MG63 (cell line): Measurements from ENCODE around the gene PSG2. TPM values are rescaled to one million over a fixed set of nuclear protein-coding genes. Genes with fewer than 3 reads are reported as not detected.
"Not testable (repeated sequence)": the region's sequence is repeated elsewhere in the genome, so short reads cannot be mapped to it uniquely, and the experiment has no call there.

Experiments
- DNase-seq: peaks from one replicate; pipeline ENCODE4 v3.0.0-alpha.2; 2020
- H3K27me3 ChIP-seq: fragments of 250-450 bp; sonication (Bioruptor Pico); 2 replicates; pipeline ENCODE4 v1.5.1; 2020; ENCODE audit warnings: mild to moderate bottlenecking, moderate library complexity
- H3K36me3 ChIP-seq: fragments of 250-450 bp; sonication (Bioruptor Pico); 2 replicates; pipeline ENCODE4 v1.5.1; 2020; ENCODE audit warnings: mild to moderate bottlenecking, moderate library complexity
- H3K4me3 ChIP-seq: fragments of 250-450 bp; sonication (Bioruptor Pico); 2 replicates; pipeline ENCODE4 v1.5.1; 2020; ENCODE audit warnings: mild to moderate bottlenecking, moderate library complexity
- H3K9me3 ChIP-seq: fragments of 250-450 bp; sonication (Bioruptor Pico); 2 replicates; pipeline ENCODE4 v1.5.1; 2020; ENCODE audit warnings: mild to moderate bottlenecking, moderate library complexity
- total RNA-seq: library from RNA; depleted of rRNA; stranded (reverse); fragments of >200 nt; shearing (Covaris generic); gene quantifications from 2 replicates; pipeline ENCODE4 v1.2.3, GENCODE V29; 2014; ENCODE audit warnings: low replicate concordance; rRNA removed

The PSG2 gene
- not detected in 2 replicates for total RNA-seq

DNA sequence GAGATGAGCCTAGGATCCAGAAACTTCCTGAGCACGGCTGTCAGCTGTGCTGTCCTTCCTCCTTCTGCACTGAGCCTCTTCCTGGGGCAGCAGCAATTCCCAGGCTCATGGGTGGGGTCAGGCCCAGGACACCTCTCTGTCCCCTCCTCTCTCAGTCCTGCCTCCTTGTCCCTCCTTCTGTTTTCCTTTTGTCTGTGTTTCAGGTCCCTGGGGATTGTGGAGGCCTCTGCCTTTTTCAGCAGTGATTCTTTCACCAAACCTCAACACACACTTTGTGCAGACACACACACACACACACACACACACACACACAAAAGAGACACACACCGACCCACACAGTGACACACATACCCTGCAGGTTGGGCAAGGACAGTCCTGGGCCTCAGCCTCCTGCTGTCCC, at the start of gene PSG2:
TSS of gene PSG2 (minus strand) at position 101 of the 400 bp plus-strand sequence. CDS start 132 bp downstream, outside the sequence.
- not testable (repeated sequence) for H3K9me3 ChIP-seq, DNase-seq, H3K4me3 ChIP-seq, H3K27me3 ChIP-seq, H3K36me3 ChIP-seq

DNA sequence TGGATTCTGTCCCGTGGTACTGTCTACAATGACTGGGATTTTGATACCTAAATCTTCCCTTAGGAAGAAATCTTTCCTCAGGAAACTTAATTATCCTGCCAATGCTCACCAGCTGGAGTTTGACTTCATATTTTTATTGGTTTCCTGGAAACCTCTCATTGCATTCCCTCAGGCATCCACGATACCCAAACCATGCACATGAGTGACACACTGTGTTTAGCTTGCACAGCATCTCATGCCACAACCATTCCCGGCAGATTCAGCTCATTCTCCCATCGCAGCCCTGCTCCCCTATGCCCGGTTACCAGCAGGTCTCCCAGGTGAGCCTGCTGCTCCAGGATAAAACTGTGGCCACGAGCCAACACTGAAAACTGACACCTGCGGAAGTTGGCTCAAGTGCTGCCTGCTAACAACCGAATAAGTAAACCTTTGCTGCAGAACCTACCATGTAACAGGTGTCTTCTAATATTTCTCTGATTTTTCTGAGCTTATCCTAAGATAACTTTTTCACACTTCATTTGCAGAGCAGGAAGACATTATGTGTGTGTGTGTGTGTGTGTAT, 48.9 kb upstream of the PSG2 start:
- H3K4me3 ChIP-seq, DNase-seq, H3K9me3 ChIP-seq, H3K36me3 ChIP-seq, H3K27me3 ChIP-seq: not testable (repeated sequence)

DNA sequence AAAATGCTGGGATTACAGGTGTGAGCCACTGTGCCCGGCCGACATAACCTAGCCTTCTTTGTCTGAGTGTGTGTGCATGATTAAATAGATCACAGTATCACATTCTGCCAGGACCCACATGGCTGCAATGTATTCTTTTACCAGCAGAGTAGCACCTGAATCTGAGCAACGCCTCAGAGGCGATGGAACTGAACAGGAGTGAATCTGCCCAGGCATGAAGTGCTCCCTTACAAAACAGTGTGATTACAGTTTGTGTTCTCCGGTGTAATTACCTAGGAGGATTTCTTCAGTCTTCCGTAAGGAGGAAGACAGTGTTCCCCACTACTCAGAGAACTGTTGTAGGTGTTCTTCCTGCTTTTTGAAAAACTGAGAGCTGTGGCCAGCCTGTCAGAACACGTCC, 46.7 kb upstream of the PSG2 start:
- DNase-seq, H3K27me3 ChIP-seq, H3K9me3 ChIP-seq, H3K4me3 ChIP-seq, H3K36me3 ChIP-seq: not testable (repeated sequence)

- not testable (repeated sequence) for H3K36me3 ChIP-seq, H3K9me3 ChIP-seq, H3K27me3 ChIP-seq, H3K4me3 ChIP-seq
- peak; percentile 85 for DNase-seq
These were observed 44.8 kb upstream of the PSG2 start for GRCh38 chr19:43127336-43127735.

DNA sequence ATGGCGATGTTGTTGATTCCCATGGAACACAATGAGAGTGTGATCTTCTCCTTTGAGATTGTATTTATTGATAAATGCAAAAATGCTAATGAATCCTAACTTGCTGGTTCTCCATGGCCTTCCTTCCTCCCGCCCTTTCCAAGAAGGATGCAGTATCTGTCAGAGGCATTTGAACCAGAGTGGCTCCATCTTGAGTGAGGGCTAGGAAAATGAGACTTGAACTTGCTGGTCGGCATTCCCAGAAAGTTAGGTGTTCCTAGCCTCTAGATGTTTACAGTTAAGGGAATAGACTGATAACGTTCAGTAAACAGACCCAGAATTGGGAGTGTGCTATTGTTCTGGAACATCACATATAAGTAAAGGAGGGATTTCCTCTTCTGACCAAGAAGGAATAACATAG, 44.2 kb upstream of the PSG2 start:
- Histone ChIP-seq H3K36me3 (no peaks in the 10 kb centered on the region), H3K27me3 (no peaks in the 10 kb centered on the region), H3K9me3 (no peaks in the 10 kb centered on the region), H3K4me3 (no peak overlapping the region)
- DNase-seq = no peak

GRCh38 chr19:43124360-43124759, 41.9 kb upstream of the PSG2 start:
- Histone ChIP-seq H3K9me3 (no peaks in the 10 kb centered on the region), H3K36me3 (no peaks in the 10 kb centered on the region), H3K4me3 (no peak overlapping the region), H3K27me3 (no peaks in the 10 kb centered on the region)
- DNase-seq = no peak

GRCh38 chr19:43120433-43121026, 38.0 kb upstream of the PSG2 start:
- H3K9me3 ChIP-seq = peaks cover 18% of the 10 kb centered on the region
- peak; percentile 92 for DNase-seq
- not testable (repeated sequence) for H3K36me3 ChIP-seq, H3K27me3 ChIP-seq, H3K4me3 ChIP-seq

DNA sequence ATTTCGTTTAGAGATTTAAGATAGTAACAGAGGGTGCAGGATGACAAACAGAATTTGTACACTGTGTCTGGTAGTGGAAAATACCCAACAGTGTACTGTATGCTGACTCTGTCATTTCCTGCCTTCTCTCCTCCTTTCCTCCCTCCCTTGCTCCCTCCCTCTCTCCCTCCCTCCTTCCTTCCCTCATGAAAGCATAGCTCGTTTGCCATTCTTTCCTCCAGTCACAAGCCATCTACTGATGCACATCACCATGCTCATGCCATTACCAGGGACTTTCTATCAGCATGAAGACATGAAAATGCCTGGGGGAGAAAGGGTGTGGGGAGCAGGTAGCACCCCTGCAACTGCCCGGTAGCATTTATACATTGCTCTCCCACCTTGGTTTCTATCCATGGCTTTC, 37.0 kb upstream of the PSG2 start:
- not testable (repeated sequence) for H3K27me3 ChIP-seq, H3K4me3 ChIP-seq
- H3K36me3 ChIP-seq = peaks cover 10% of the 10 kb centered on the region
- H3K9me3 ChIP-seq = peaks cover 20% of the 10 kb centered on the region
- DNase-seq = peak; percentile 51

- Histone ChIP-seq H3K9me3 (peaks cover 30% of the 10 kb centered on the region), H3K36me3 (peaks cover 17% of the 10 kb centered on the region)
- not testable (repeated sequence) for DNase-seq, H3K4me3 ChIP-seq, H3K27me3 ChIP-seq
These were observed 33.9 kb upstream of the PSG2 start for GRCh38 chr19:43116421-43116820.

GRCh38 chr19:43115548-43115947, 33.0 kb upstream of the PSG2 start:
- not testable (repeated sequence) for DNase-seq, H3K27me3 ChIP-seq, H3K4me3 ChIP-seq
- H3K9me3 ChIP-seq = peaks cover 30% of the 10 kb centered on the region
- peaks cover 17% of the 10 kb centered on the region for H3K36me3 ChIP-seq

GRCh38 chr19:43115064-43115463, 32.6 kb upstream of the PSG2 start:
- not testable (repeated sequence) for H3K4me3 ChIP-seq, DNase-seq, H3K27me3 ChIP-seq
- Histone ChIP-seq H3K36me3 (peaks cover 17% of the 10 kb centered on the region), H3K9me3 (peaks cover 30% of the 10 kb centered on the region)

GRCh38 chr19:43114626-43115025, 32.1 kb upstream of the PSG2 start:
- not testable (repeated sequence) for DNase-seq, H3K27me3 ChIP-seq, H3K4me3 ChIP-seq
- Histone ChIP-seq H3K36me3 (peaks cover 17% of the 10 kb centered on the region), H3K9me3 (peaks cover 30% of the 10 kb centered on the region)

DNA sequence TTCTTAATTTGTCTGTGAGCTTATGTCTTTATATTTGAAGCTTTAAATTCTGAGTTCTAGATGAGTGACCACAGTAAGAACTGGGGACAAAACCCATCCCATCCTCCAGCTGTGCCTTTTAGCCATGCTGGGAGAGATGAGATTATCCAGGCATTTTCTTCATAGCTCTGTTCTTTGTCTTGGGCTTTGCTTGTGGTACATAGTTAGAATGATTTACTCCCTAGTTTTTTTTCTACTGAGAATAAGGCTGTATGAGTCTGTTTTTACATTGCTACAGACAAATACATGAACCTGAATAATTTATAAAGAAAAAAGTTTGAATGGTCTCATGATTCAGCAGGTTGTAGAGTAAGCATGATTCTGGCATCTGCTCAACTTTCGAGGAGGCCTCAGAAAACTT, 24.9 kb upstream of the PSG2 start:
- not testable (repeated sequence) for H3K27me3 ChIP-seq, H3K36me3 ChIP-seq, H3K4me3 ChIP-seq, DNase-seq
- peaks cover 11% of the 10 kb centered on the region for H3K9me3 ChIP-seq

- Histone ChIP-seq H3K27me3 (no peaks in the 10 kb centered on the region), H3K4me3 (no peak overlapping the region), H3K36me3 (peaks cover 7% of the 10 kb centered on the region), H3K9me3 (peaks cover 11% of the 10 kb centered on the region)
- no peak for DNase-seq
These were observed 23.0 kb upstream of the PSG2 start for GRCh38 chr19:43105496-43105895.

- H3K4me3 ChIP-seq, H3K27me3 ChIP-seq: not testable (repeated sequence)
- Histone ChIP-seq H3K36me3 (peaks cover 11% of the 10 kb centered on the region), H3K9me3 (peaks cover 11% of the 10 kb centered on the region)
- peak; percentile 38 for DNase-seq
These were observed 21.8 kb upstream of the PSG2 start for GRCh38 chr19:43104215-43104850.

GRCh38 chr19:43101950-43102349, 19.4 kb upstream of the PSG2 start:
- no peaks in the 10 kb centered on the region for H3K27me3 ChIP-seq
- H3K4me3 ChIP-seq = no peak overlapping the region
- no peak for DNase-seq
- peaks cover 13% of the 10 kb centered on the region for H3K36me3 ChIP-seq
- H3K9me3 ChIP-seq = peaks cover 13% of the 10 kb centered on the region

- peaks cover 10% of the 10 kb centered on the region for H3K9me3 ChIP-seq
- not testable (repeated sequence) for H3K27me3 ChIP-seq, DNase-seq, H3K4me3 ChIP-seq
- H3K36me3 ChIP-seq = peaks cover 15% of the 10 kb centered on the region
These were observed 15.9 kb upstream of the PSG2 start for GRCh38 chr19:43098416-43098815.
